ENCODE measurements around the gene TEN1.
"Not testable (repeated sequence)": the region's sequence is repeated elsewhere in the genome, so short reads cannot be mapped to it uniquely, and the experiment has no call there.

TEN1 gene

DNA sequence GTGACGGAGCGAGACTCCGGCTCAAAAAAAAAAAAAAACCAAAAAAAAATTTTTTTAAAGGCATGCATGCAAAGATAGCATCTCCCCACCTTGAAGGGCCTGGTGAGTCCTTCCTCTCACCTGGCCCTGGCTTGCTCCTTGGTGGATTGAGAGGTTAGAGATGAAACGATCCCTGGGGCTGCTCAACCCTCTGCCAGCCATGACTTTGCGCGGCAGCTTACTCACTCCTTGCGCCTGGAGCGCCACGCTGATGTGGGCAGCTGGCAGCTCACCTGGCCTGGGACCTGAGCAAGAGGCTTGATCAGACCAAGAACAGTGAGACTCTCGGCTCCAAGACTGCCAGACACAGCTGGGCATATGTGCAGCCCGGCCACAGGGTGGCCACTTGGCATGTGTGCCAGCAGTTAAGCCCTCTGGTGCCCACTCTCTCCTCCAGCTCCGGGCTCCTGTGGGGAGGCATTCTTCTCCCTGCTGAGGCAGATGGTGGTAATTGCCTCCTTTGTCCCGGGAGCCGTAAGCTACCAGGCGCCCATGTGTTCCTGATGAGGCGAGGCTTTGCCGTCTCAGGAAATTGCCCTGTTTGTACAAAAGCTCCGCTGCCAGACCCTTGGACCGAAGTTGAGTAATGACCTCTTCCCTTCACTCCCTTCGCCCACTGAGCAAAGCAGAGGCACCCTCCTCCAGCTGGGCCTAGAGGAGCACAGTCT is 53.2 kb downstream of the TEN1 start:
- no peak for DNase-seq

DNA sequence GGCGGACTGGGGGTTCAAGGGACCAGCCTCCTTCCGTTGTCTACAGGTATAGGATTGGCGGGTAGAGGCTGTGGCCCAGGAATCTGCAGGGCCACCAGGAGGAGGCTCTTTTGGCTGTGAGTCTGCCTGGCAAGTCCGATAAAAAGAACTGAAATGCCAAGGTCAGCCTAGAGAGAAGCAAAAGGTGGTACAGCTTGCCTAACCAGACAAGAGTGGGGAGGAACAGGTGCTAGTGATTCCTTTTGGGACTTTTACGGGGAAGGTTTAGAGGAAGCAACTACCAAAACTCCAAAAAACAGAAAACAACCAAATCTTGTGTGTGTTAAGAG is 53.7 kb downstream of the TEN1 start:
- no peak for DNase-seq

DNA sequence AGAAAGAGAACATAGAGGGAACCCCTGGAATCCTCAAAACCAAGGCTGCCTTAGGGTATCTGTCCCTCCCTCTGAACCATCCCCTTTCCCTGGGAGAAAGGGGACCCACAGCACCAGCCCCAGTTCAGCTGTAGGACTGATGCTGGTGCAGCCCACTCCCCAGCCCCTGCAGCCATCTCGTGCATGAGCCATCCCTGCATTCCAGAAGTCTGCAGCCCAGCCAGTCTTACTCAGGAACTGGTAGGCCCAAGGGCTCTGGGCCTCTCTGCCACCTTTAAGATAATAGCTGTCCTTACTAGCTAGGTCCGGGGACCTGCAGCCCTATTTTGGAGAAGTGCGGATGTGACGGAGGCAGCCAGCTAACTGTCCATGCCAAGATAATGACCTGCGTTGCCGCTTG is 54.1 kb downstream of the TEN1 start:
- DNase-seq = no peak

DNA sequence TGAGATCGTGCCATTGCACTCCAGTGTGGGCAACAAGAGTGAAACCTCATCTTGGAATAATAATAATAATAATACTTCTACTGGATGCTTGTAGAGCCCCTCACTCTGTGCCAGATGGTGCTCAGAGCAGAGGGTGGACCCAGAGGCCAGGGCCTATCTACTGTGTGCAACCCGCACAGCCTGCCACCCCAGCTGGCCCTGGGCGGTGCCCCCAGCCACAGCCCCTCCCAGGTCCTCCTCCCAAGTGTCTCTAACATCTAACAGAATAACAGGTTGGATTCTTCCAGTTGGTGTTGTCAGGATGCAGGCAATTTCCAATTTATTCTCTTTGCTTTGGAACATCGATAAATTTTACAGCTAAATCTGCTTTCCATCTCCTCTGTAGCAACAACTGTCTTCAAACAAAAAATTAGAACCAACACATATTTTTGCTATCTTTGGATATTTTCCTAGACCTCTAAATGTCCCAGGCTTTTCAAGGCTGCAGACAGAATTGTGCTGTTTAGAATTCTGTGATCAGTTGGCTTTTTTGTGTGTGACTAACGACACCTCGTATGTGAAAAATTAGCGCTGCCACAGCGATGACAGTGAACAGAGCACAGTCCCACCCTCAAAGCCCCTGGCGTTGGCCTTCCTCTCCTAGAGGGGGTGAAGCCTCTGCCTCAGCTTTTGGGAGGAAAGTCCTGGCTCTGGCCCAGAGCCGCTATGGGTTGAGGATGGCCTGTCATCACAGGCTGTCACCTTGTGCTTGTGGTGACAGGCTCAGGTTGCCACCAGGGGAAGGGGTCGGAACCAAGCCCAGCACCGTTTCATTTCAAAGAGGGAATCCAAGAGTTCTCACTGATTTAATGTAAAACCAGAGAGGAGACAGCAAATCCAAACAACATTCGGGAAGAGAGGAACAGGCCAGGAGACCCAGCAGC is 55.6 kb downstream of the TEN1 start:
- DNase-seq = no peak

DNA sequence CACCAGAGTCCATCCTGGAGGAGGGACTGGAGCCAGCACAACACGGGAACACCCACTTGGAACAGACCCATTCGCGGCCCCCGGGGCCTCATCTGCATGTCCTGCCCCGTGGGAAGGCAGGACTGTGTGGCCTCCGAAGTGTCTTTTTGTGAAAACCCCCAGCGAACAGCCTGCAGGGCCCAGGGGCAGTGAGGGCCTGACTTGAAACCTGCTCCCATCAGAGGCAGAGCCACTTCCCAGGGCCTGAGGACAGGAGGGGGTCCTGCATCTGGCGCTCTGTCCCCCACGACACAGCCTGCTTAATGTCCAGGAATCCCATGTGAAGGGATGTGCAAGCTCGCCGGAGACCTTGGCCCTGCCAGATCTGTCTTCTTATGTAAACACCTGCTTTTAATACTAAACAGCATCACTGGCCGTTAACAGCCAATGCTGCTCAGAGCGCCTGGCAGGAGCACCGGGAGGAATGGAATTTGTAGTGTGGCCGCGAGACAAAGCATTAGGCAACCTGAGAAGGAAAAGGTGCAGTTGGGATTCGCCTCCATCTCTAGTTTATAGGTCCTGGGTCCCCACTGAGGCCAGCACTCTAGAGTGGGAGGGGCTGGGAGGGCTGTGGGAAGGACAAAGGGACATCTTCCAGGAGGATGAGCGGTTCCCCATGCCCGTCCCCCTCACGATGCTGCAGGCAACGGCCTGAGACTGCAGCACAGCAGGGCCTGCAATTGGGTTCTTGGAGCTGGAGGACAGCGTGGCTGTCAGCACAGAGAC is 57.6 kb downstream of the TEN1 start:
- DNase-seq = no peak

DNA sequence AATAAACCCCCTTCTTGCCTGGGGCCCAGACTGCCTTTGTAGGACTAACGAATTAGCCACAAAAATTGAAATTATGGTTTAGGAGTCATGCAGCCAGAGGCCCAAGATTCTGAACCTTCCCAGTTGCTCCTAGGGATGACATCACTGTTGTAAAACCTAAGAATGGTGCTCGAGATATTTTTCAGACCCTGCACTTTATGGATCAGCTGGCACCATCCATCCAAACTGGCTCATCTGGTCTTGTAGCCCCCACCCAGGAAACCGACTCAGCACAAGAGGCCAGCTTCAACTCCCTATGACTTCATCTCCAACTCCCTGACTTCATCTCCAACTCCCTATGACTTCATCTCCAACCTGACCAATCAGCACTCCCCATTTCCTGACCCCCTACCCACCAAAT is 59.0 kb downstream of the TEN1 start:
- no peak for DNase-seq

DNA sequence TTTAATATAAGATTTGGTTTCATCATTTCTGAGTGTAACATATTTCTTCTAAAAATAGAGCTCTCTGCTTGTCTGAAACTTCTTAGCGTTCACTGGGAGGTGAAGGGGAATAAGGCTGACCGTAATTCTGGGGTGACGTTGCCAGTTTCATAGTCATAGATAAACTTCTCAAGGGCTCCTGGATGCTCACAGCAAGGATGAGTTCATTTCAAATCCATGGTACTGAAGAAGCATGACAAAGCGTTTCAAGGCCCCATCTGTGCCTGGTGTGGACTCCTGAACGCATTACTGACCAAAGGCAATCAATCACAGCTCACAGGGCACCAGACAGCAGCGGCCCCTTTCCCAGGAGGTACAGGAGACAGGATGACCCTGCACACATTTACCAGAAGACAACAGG is 60.1 kb downstream of the TEN1 start:
- DNase-seq = no peak

DNA sequence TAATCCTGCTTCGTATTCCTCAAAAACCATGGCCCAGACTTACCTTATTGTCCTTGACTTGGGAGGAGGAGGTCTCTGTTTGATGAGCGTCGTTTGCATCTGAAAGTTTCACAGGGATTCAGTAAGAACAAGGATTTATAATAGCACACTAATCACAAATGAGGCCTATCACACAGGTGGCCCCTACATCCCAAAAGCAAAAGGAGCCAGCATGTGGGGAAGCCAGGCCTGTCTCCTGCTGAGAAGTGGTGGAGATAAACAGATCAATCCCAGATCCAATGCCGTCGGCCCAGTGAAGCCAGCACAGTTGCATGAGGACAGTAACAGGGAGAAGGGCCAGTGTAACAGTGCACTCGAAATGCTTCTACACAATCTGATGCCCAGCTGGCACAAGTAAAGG is 61.3 kb downstream of the TEN1 start:
- no peak for DNase-seq

DNA sequence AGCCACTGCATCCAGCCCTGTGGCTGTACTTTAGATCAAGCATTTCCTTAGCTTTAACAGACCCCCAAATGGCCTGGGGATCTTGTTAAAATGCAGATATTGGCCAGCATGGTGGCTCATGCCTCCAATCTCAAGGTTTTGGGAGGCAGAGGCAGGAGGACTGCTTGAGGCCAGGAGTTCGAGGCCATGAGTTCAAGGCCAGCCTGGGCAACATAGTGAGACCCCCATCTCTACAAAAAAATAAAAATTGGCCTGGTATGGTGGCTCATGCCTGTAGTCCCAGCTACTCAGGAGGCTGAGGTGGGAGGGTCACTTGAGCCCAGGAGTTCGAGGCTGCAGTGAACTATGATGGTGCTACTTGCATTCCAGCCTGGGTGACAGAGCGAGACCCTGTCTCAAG is 63.8 kb downstream of the TEN1 start:
- DNase-seq = not testable (repeated sequence)

DNA sequence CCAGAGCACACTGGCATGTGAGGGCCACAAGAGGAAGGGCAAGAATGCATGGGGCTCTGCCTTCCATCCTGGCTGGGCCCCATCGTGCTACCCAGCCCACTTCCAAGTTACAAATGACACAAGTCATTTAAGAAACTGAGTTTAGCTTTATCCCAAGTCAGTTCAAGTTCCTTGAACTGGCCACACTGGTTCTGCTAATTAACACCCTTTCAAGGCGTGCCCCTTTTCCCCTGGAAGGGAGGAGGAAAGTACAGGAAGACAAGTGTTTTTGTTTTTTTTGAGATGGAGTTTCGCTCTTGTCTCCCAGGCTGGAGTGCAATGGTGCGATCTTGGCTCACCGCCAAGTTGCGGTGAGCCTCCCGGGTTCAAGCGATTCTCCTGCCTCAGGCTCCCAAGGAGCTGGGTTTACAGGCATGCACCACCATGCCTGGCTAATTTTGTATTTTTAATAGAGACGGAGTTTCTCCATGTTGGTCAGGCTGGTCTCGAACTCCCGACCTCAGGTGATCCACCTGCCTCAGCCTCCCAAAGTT is 65.5 kb downstream of the TEN1 start:
- not testable (repeated sequence) for DNase-seq

DNA sequence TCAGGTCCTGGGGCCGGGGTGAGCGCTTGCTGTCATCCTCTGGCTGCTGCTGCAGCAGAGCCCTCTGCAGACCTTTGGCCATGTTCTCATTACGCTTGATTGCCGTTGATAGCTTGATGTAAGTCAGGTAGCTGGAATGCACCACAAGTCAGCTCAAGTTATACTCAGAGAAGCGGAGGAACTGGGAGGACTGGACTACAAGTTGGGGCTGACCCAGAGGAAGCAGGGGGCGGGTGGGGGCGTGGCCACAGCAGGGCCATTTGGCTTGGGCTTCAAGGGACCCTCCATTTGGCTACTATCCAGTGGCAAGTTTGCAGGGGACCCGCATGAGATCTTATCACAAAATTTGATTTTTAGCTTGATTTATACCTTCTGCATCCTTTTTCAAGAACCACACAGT is 67.0 kb downstream of the TEN1 start:
- DNase-seq = no peak

DNA sequence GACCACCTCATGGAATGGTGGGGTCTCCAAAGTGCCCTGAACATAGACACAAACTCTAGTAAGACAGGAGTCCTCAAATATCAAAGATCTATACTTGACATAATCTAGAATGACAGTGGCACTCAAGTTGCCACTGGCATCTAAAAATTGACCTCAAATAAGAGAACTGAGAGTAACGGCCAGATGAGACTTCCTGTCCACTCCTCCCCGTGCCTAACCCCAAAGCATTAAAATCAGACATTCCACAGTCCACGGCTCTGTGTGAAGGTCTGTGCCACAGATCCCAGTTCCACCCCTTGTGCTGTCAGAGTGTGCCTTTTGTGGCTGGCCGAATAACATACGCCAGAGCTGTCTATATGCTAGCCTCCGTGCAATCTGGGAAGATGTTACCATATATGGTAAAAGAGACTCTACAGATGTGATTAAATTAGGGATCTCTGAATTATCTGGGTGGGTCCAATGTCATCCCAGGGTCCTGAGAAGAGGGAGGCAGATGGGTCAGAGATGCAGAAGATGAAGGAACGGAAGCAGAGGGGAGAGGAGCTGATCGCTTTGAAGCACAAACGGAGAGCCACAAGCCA is 69.1 kb downstream of the TEN1 start:
- no peak for DNase-seq

DNA sequence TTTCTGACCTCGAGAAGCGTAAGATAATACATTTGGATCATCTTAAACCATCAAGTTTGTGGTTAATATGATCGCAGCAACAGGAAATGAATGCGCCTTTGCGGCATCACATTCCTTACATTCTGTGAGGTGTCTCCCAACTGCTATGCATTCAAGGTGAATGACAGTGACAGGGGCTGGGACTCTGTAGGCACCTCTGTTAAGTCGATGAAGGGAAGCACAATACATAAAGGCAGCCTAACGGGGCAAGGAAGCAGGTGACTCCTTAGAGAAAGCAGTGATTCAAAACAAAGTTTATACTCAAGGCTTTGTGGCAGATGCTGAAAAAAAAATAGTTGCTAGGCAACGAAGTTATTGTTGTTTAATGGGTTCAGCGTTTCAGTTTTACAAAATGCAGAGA is 69.7 kb downstream of the TEN1 start:
- no peak for DNase-seq

DNA sequence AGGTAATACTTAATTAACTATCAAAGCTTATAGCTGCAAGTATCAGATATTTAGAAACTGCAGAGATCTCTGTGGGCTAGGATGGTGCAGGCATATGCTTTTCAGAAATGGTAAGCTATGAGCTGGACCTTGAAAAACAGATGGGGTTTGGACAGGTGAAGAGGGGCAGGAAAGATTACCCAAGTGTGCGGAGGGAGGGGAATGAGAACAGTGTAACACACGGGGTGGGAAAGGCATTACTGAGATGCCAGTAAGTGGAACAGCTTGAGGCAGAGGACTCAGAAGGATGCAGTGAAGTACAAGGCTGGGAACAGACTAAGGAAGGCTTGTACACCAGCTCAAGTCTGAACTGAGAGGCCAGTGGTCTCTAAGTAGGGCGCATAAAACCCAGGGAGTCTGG is 70.2 kb downstream of the TEN1 start:
- no peak for DNase-seq

DNA sequence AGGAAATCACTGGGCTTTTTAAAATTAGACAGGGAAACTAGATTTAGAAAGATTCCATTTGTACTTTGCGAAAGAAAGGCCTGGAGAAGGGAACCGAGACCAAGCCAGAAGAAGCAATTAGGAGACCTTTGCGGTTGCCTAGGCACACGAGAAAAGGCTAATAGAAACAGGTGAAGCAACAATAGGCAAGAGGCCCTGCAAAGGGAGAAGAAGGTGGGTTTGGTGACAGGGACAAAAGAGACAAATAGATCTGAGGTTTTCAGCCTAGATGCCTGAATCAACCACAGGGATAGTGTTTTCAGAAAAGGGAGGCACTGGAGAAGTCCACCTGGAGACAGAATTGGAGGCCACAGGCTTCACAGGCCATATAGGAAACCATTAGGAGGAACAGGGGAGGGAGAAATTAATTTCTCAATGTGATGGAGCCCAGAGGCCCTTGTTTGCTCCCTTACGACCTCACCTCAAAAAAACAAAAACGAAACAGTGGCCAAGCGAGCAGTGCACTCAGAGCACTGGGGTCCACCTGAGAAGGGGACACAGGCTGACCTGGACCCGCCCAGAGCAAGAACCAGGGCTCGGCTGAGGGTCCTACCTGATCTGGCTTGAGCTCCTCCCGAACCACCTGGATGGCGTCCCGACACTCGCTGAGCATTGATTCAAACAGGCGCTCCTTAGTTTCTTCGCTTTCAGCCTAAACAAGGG is 70.9 kb downstream of the TEN1 start:
- no peak for DNase-seq

Measured in left hindlimb (tissue), 1 donor.